Fibroblast of skin of right quadriceps (primary cell): Measurements from ENCODE around the gene PILRB.
A peak's percentile ranks its signal among the peaks of the same experiment; 100 is the strongest.

Source experiments
- DNase-seq: peaks from one replicate; pipeline ENCODE4 v3.0.0-alpha.2; 2013

Gene PILRB

GRCh38 chr7:100407285-100408180 lies 49.6 kb downstream of the PILRB start:
- peak; percentile 72 for DNase-seq

GRCh38 chr7:100411101-100411500 lies 53.2 kb downstream of the PILRB start:
- no peak for DNase-seq

GRCh38 chr7:100413346-100413745 lies 55.4 kb downstream of the PILRB start:
- DNase-seq: no peak

DNA sequence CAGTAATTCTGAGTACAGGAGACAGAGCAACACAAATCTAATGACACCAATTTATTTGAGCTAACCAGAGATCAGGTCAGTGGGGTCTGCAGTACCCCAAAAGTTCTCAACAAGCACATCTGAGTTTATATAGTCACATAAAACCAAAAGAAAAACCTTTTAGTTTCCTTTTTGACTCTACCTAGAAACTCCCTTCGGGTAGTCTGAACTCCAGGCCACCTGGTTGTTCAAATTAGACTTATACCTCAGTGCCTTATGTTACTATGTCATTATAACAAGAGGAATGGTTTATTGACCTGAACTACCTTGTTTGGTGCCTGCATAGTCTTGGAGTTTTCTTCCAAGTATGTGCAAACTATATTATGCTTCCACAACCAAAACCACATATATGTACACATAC lies 56.0 kb downstream of the PILRB start:
- no peak for DNase-seq

DNA sequence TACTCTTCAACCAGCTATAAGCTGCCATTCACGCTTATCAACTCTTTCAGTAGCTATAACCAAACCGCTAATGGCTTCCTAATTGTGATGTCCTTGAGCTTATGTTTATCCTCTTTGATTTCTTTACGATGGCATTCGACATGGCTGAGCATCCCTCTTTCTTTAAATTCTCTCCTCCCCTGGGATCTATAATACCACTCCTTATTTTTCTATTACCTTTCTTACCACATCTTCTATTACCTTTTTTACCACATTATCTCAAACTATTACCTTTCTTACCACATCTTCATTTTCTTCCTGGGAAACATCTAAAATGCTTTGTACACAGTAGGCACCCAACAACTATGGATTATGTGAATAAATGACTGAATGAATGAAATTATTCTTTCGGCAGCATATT lies 57.5 kb downstream of the PILRB start:
- no peak for DNase-seq
